Breast epithelium (tissue), 4 donors: ENCODE measurements around the gene DNAJC10. TPM values are rescaled to one million over a fixed set of nuclear protein-coding genes. Genes with fewer than 3 reads are reported as not detected.

Experiments
- DNase-seq, 2 donors: peaks; one replicate each; pipeline ENCODE4 v3.0.0-alpha.2; 2019; ENCODE audit warnings: low spot score in 2 of 2
- H3K27ac ChIP-seq, 2 donors: fragments of 200-600 bp; sonication (generic) in 1 of 2; one replicate each; pipeline ENCODE4 v1.5.1; 2016 to 2019; ENCODE audit warnings: mild to moderate bottlenecking in 1 of 2
- H3K27me3 ChIP-seq, 2 donors: fragments of 200-600 bp; sonication (generic) in 1 of 2; one replicate each; pipeline versions ENCODE4 v1.5.1 to v1.6.0; 2017 to 2019; ENCODE audit warnings: control low read depth in 1 of 2, mild to moderate bottlenecking in 1 of 2
- H3K36me3 ChIP-seq: fragments of 200-600 bp; one replicate; pipeline ENCODE4 v1.5.1; 2019
- H3K4me1 ChIP-seq, 2 donors: fragments of 200-600 bp; sonication (generic); one replicate each; pipeline ENCODE4 v1.5.1; 2016 to 2019; ENCODE audit warnings: control low read depth in 1 of 2
- H3K4me3 ChIP-seq, 3 donors: fragments of 200-600 bp; sonication (generic); 1 replicate in 2 of 3; 2 replicates in 1 of 3; pipeline ENCODE4 v1.5.1; 2016 to 2019; ENCODE audit warnings: mild to moderate bottlenecking in 3 of 3, moderate library complexity in 2 of 3
- H3K9me3 ChIP-seq, 2 donors: fragments of 200-600 bp; sonication (generic) in 1 of 2; one replicate each; pipeline ENCODE4 v1.5.1; 2016 to 2019; ENCODE audit warnings: control low read depth in 1 of 2
- CTCF ChIP-seq, 3 donors: fragments of 450-650 bp; IDR thresholded peaks; one replicate each; pipeline ENCODE4 v1.5.1; 2016 to 2017; ENCODE audit warnings: antibody characterized with exemption in 3 of 3, mild to moderate bottlenecking in 3 of 3, moderate library complexity in 3 of 3
- POLR2A ChIP-seq: fragments of 450-650 bp; IDR thresholded peaks from one replicate; pipeline ENCODE4 v1.6.1; 2016; ENCODE audit warnings: antibody characterized with exemption, mild to moderate bottlenecking, moderate library complexity
- POLR2AphosphoS5 ChIP-seq, 3 donors: sonication (generic); formaldehyde crosslinking; IDR thresholded peaks; one replicate each; pipeline ENCODE4 v1.6.1; 2017; ENCODE audit warnings: antibody characterized with exemption in 3 of 3
- intact Hi-C: fragments of 100-400 bp; cut with DNase I; formaldehyde crosslinking; loops from one replicate; pipeline ENCODE4 v1.15.1; 2023; ENCODE audit warnings: low total_unique reads
- total RNA-seq, 3 donors: library from RNA; depleted of rRNA; stranded (reverse); fragments of >200 nt; gene quantifications; one replicate each; pipeline ENCODE4 v1.1.0, GENCODE V29; 2016

Gene DNAJC10
- total RNA-seq, 3 donors from 2014 or later, result 41.8 to 57.5 (median 53.7) TPM

GRCh38 chr2:182724656-182725055 is 8.6 kb downstream of the DNAJC10 start:
- no peaks in the 10 kb centered on the region for H3K9me3 ChIP-seq
- no peak overlapping the region for H3K4me3 ChIP-seq
- DNase-seq, result no peak
- TF ChIP-seq POLR2A, result no peak
- no peak for TF ChIP-seq CTCF (IDR thresholded peaks at IDR 0.05)
- TF ChIP-seq POLR2AphosphoS5 (IDR thresholded peaks at IDR 0.05), result no peak
- intact Hi-C loops, result no loop called here
- H3K27me3 ChIP-seq, result no peaks in the 10 kb centered on the region
- H3K27ac ChIP-seq, result no peak overlapping the region
- H3K4me1 ChIP-seq, result no peaks in the 10 kb centered on the region
- no peaks in the 10 kb centered on the region for H3K36me3 ChIP-seq

GRCh38 chr2:182726473-182726872 is 10.4 kb downstream of the DNAJC10 start:
- H3K36me3 ChIP-seq, result no peaks in the 10 kb centered on the region
- no peak for DNase-seq
- H3K4me3 ChIP-seq, result no peak overlapping the region
- no peaks in the 10 kb centered on the region for H3K9me3 ChIP-seq
- intact Hi-C loops, result no loop called here
- H3K27me3 ChIP-seq, result no peaks in the 10 kb centered on the region
- H3K4me1 ChIP-seq, result no peaks in the 10 kb centered on the region
- H3K27ac ChIP-seq, result no peak overlapping the region
- TF ChIP-seq POLR2A, result no peak
- TF ChIP-seq CTCF (IDR thresholded peaks at IDR 0.05), result no peak
- TF ChIP-seq POLR2AphosphoS5 (IDR thresholded peaks at IDR 0.05), result no peak

- no peak for DNase-seq
- no peaks in the 10 kb centered on the region for H3K27me3 ChIP-seq
- no peak for TF ChIP-seq CTCF (IDR thresholded peaks at IDR 0.05)
- no peak for TF ChIP-seq POLR2AphosphoS5 (IDR thresholded peaks at IDR 0.05)
- TF ChIP-seq POLR2A, result no peak
- no peak overlapping the region for H3K4me3 ChIP-seq
- no peaks in the 10 kb centered on the region for H3K4me1 ChIP-seq
- no peaks in the 10 kb centered on the region for H3K9me3 ChIP-seq
- intact Hi-C loops, result no loop called here
- H3K36me3 ChIP-seq, result no peaks in the 10 kb centered on the region
- H3K27ac ChIP-seq, result no peak overlapping the region
Observed at GRCh38 chr2:182728014-182728413, 12.0 kb downstream of the DNAJC10 start.

- Histone ChIP-seq H3K4me3 (no peak overlapping the region), H3K36me3 (no peaks in the 10 kb centered on the region), H3K9me3 (no peaks in the 10 kb centered on the region), H3K27me3 (no peaks in the 10 kb centered on the region), H3K4me1 (no peaks in the 10 kb centered on the region), H3K27ac (no peak overlapping the region)
- TF ChIP-seq POLR2AphosphoS5 (IDR thresholded peaks at IDR 0.05), result no peak
- TF ChIP-seq CTCF (IDR thresholded peaks at IDR 0.05), result no peak
- TF ChIP-seq POLR2A, result no peak
- DNase-seq, result no peak
- intact Hi-C loops, result no loop called here
Observed at GRCh38 chr2:182729710-182730339, 13.8 kb downstream of the DNAJC10 start.

DNA sequence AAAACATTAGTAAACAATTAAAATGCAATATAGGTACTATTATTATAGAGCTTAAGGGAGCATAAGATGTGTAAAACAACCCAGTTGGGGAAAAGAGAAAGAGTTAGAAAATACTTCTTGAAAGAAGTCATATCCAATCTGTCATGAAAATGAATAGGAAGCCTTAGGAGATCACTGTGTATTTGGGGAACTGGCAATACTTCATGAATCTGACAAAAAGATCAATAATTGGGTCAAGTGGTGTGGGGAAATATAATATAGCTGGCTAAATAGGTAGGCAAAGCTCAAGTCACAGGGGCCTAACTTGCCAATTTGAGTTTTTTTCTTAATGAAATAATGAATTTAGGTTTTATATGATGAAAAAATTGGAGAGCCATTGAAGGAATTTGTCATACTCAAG is 14.4 kb downstream of the DNAJC10 start:
- Histone ChIP-seq H3K4me3 (no peak overlapping the region), H3K9me3 (no peaks in the 10 kb centered on the region), H3K27ac (no peak overlapping the region), H3K36me3 (no peaks in the 10 kb centered on the region), H3K4me1 (no peaks in the 10 kb centered on the region), H3K27me3 (no peaks in the 10 kb centered on the region)
- intact Hi-C loops, result no loop called here
- no peak for DNase-seq
- no peak for TF ChIP-seq POLR2AphosphoS5 (IDR thresholded peaks at IDR 0.05)
- no peak for TF ChIP-seq POLR2A
- no peak for TF ChIP-seq CTCF (IDR thresholded peaks at IDR 0.05)
